GM18868 (cell line): ENCODE results near the gene POLD4.

Source experiments
- ATAC-seq: cut with Tn5 transposase; IDR thresholded peaks from one replicate; pipeline ENCODE4 v1.9.1; 2021; ENCODE audit warnings: mild to moderate bottlenecking, moderate library complexity; ENCODE audit not compliant: unreplicated experiment

The POLD4 gene

GRCh38 chr11:67303132-67303834 is 50.1 kb downstream of the POLD4 start, which contains the start of gene SSH3:
SSH3 (plus strand) TSS chr11:67303530; CDS start chr11:67303626, 96 bp downstream.
- no peak for ATAC-seq

- no peak for ATAC-seq
Observed at GRCh38 chr11:67302571-67303131, 50.7 kb downstream of the POLD4 start.

GRCh38 chr11:67301951-67302516 is 51.3 kb downstream of the POLD4 start:
- no peak for ATAC-seq

GRCh38 chr11:67301313-67301921 is 51.9 kb downstream of the POLD4 start:
- ATAC-seq, result no peak
